HEK293T (cell line): ENCODE results near the gene ALDH2.

Experiments used
- CTCF ChIA-PET: fragments of 350-600 bp; formaldehyde crosslinking; extraction: SDS; loops from one replicate; lab custom pipeline; 2021; ENCODE audit warnings: antibody characterized with exemption, inconsistent platforms; lab: Yijun Ruan, JAX
- POLR2A ChIA-PET: fragments of 350-600 bp; formaldehyde crosslinking; extraction: SDS; loops from one replicate; lab custom pipeline; 2020; ENCODE audit warnings: antibody characterized with exemption, inconsistent platforms; lab: Yijun Ruan, JAX
- DNase-seq: peaks from one replicate; pipeline ENCODE4 v3.0.0; 2012; ENCODE audit warnings: mixed read lengths; ENCODE audit errors: extremely low spot score
- ARNT ChIP-seq: fragments of 450-650 bp; IDR thresholded peaks from 2 replicates; pipeline ENCODE4 v1.6.1; 2017; ENCODE audit warnings: mild to moderate bottlenecking
- BHLHE40 ChIP-seq: fragments of 450-650 bp; IDR thresholded peaks from 2 replicates; pipeline ENCODE4 v1.6.1; 2016; ENCODE audit warnings: mild to moderate bottlenecking, moderate library complexity, borderline replicate concordance
- CTBP1 ChIP-seq: fragments of 450-650 bp; IDR thresholded peaks from 2 replicates; pipeline ENCODE4 v1.6.1; 2016; ENCODE audit warnings: borderline replicate concordance
- ELF4 ChIP-seq: fragments of 450-650 bp; IDR thresholded peaks from 2 replicates; pipeline ENCODE4 v1.6.1; 2017; ENCODE audit warnings: antibody characterized with exemption
- FOXA1 ChIP-seq: fragments of 450-650 bp; IDR thresholded peaks from 2 replicates; pipeline ENCODE4 v1.6.1; 2016; ENCODE audit warnings: mild to moderate bottlenecking
- FOXK2 ChIP-seq: fragments of 450-650 bp; IDR thresholded peaks from 2 replicates; pipeline ENCODE4 v1.6.1; 2016; ENCODE audit warnings: mild to moderate bottlenecking
- FOXM1 ChIP-seq: fragments of 450-650 bp; IDR thresholded peaks from 2 replicates; pipeline ENCODE4 v1.6.1; 2017; ENCODE audit warnings: mild to moderate bottlenecking, borderline replicate concordance
- HDGF ChIP-seq: fragments of 450-650 bp; IDR thresholded peaks from 2 replicates; pipeline ENCODE4 v1.6.1; 2017; ENCODE audit warnings: antibody characterized with exemption, borderline replicate concordance
- L3MBTL2 ChIP-seq: fragments of 450-650 bp; conservative IDR thresholded peaks from 2 replicates; pipeline ENCODE4 v1.6.1; 2016; ENCODE audit warnings: mild to moderate bottlenecking
- LEF1 ChIP-seq: fragments of 450-650 bp; IDR thresholded peaks from 2 replicates; pipeline ENCODE4 v1.6.1; 2017; ENCODE audit warnings: mild to moderate bottlenecking, borderline replicate concordance
- NFRKB ChIP-seq: fragments of 450-650 bp; IDR thresholded peaks from 2 replicates; pipeline ENCODE4 v1.6.1; 2016; ENCODE audit warnings: mild to moderate bottlenecking, moderate library complexity
- SP1 ChIP-seq: fragments of 450-650 bp; IDR thresholded peaks from 2 replicates; pipeline ENCODE4 v1.6.1; 2017
- SUZ12 ChIP-seq: fragments of 450-650 bp; IDR thresholded peaks from 2 replicates; pipeline ENCODE4 v1.6.1; 2016; ENCODE audit warnings: mild to moderate bottlenecking
- TARDBP ChIP-seq: fragments of 450-650 bp; IDR thresholded peaks from 2 replicates; pipeline ENCODE4 v1.6.1; 2016
- ZNF384 ChIP-seq: fragments of 450-650 bp; IDR thresholded peaks from 2 replicates; pipeline ENCODE4 v1.6.1; 2016
- TF ChIP-seq, protein P1 (sequence below): fragments of 450-650 bp; IDR thresholded peaks from 2 replicates; pipeline ENCODE4 v1.6.1; 2016

The ALDH2 gene

DNA sequence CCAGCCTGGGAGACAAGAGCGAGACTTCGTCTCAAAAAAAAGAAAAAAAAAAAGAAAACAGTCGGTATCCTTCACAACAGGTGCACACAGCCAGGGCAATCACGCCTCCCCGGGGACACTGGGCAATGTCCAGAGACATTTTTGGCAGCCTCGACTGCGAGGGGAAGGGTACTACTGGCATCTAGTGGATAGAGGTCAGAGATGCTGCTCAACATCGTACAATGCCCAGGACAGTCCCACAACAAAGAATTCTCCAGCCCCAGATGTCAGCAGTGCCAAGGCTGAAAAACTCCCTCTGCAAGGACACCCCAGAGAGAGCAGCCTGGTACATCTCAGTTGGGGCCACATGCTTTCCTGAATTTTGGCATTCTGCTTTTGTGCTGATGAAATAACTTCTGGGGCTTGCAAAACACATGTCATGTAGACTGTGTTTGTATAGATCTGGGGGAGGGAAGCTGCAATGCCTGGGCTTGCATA, 21.5 kb downstream of the ALDH2 start:
- DNase-seq = no peak
- TF ChIP-seq L3MBTL2 (no peak), NFRKB (no peak), HDGF (no peak), SP1 (no peak), ZNF384 (no peak), FOXK2 (no peak), TARDBP (no peak), ARNT (no peak), FOXM1 (no peak), BHLHE40 (no peak), FOXA1 (no peak), SUZ12 (no peak), ELF4 (no peak), CTBP1 (no peak), LEF1 (no peak)
- TF ChIP-seq, protein P1, sequence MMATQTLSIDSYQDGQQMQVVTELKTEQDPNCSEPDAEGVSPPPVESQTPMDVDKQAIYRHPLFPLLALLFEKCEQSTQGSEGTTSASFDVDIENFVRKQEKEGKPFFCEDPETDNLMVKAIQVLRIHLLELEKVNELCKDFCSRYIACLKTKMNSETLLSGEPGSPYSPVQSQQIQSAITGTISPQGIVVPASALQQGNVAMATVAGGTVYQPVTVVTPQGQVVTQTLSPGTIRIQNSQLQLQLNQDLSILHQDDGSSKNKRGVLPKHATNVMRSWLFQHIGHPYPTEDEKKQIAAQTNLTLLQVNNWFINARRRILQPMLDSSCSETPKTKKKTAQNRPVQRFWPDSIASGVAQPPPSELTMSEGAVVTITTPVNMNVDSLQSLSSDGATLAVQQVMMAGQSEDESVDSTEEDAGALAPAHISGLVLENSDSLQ = no peak
- POLR2A ChIA-PET = no interaction called here
- CTCF ChIA-PET = interaction anchor here (0.7 kb wide), 1 partner anchor 48 kb away, joined by 3 read pairs; no protein-coding TSS in a partner anchor

DNA sequence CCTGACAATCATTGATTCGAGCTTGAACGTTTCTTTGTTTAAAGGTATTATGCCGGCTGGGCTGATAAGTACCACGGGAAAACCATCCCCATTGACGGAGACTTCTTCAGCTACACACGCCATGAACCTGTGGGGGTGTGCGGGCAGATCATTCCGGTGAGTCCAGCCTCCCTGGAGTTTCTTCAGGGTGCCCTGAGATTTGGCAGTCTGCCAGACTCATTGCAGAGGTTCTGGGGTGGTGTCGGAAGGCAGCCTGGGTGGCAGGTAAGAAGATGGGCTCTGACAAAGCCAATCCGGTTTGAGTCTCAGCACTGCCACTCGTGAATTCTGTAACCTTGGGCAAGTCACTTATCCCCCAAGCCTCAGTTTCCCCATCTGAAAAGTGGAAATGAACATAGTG, 23.0 kb downstream of the ALDH2 start:
- DNase-seq = no peak
- ChIA-PET CTCF (interaction anchor here (0.6 to 0.7 kb wide), 2 partner anchors 104 to 1118 kb away, joined by 3 to 10 read pairs; no protein-coding TSS in a partner anchor), POLR2A (no interaction called here)
- TF ChIP-seq CTBP1 = no peak
- TF ChIP-seq, protein P1 = no peak
- no peak for TF ChIP-seq HDGF
- TF ChIP-seq FOXM1 = no peak
- no peak for TF ChIP-seq L3MBTL2
- TF ChIP-seq SUZ12 = no peak
- no peak for TF ChIP-seq TARDBP
- no peak for TF ChIP-seq FOXK2
- TF ChIP-seq ARNT = no peak
- TF ChIP-seq LEF1 = no peak
- no peak for TF ChIP-seq BHLHE40
- TF ChIP-seq SP1 = no peak

DNA sequence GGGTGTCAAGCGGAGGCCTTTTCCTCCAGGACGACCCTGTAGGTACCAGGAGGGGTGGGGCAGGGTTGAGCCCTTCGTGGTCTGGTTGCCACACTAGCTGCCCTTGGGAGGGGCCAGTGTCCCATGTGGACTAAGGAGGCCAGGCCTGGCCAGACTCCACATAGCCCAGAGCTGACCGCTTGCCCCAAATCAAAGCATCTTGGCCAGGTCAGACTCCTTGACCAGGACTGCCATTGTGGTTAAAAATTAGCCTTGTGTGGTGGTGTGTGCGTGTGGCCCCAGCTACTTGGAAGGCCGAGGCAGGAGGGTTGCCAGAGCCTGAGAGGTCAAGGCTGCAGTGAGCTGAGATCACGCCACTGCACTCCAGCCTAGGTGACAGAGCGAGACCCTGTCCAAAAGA, 24.8 kb downstream of the ALDH2 start:
- no peak for DNase-seq
- POLR2A ChIA-PET = no interaction called here
- TF ChIP-seq ELF4 (no peak), BHLHE40 (no peak), HDGF (no peak), ARNT (no peak), L3MBTL2 (no peak), ZNF384 (no peak), FOXK2 (no peak), TARDBP (no peak), NFRKB (no peak), LEF1 (no peak), FOXM1 (no peak), SUZ12 (no peak), FOXA1 (no peak)
- TF ChIP-seq, protein P1 = no peak
- CTCF ChIA-PET = interaction anchor here (0.7 kb wide), 1 partner anchor 99 kb away, joined by 3 read pairs; no protein-coding TSS in a partner anchor

DNA sequence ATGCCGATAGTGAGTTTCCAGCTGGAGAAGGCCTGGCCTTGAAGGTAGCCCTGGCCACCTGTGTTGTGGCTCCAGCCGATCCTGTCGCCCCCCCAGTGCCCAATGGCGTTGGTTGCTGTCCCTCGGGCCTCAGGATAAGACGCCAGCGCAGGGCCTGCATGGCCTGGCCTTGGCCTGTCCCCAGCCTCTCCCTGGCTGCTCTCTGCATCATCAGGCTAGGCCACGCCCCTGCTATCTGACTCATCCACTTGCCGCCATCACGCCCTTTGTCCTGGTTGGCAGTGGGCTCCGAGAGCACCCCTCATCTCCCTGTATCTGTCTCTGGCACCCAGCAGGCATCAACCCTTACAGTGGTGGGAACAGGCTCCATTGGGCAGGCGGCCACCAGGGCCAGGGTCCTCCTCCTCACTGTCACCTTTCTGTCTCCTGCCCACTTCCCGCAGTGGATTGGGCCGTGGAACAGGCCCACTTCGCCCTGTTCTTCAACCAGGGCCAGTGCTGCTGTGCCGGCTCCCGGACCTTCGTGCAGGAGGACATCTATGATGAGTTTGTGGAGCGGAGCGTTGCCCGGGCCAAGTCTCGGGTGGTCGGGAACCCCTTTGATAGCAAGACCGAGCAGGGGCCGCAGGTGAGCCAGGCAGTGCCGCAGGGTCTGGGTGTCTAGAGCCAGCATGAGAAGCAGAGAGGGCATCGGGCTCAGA, 25.6 kb downstream of the ALDH2 start:
- ChIA-PET POLR2A (no interaction called here), CTCF (no interaction called here)
- TF ChIP-seq SP1 (no peak), HDGF (no peak), SUZ12 (no peak), ZNF384 (no peak), NFRKB (no peak), ELF4 (no peak), FOXA1 (no peak), L3MBTL2 (no peak), TARDBP (no peak), LEF1 (no peak), CTBP1 (no peak), ARNT (no peak), BHLHE40 (no peak), FOXK2 (no peak), FOXM1 (no peak)
- TF ChIP-seq, protein P1 = no peak
- no peak for DNase-seq

DNA sequence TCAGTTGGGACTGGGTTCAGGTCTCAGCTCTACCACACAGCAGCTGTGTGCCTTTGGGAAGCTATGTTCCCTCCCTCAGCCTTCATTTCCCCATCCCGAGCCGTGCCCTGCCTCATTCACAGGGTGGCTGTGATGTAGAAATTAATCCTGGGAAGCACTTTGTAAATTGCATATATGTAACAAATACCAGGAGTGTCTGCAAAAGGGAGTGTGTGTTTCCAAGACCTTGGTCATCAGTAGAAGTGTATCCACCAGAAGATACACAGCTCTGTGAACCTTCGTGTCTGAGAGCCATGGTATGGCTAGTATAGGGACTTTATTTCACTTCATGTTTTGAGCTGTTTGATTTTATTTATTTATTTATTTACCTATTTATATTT, 26.1 kb downstream of the ALDH2 start:
- CTCF ChIA-PET = no interaction called here
- TF ChIP-seq SUZ12 (no peak), ELF4 (no peak), FOXK2 (no peak), ARNT (no peak), BHLHE40 (no peak)
- POLR2A ChIA-PET = no interaction called here
- no peak for DNase-seq
